HG03039 (cell line): ENCODE data around the gene XNDC1N.

Experiments
- ATAC-seq: cut with Tn5 transposase; IDR thresholded peaks from one replicate; pipeline ENCODE4 v1.9.1; 2021; ENCODE audit warnings: mild to moderate bottlenecking, moderate library complexity; ENCODE audit not compliant: unreplicated experiment

Gene XNDC1N

DNA sequence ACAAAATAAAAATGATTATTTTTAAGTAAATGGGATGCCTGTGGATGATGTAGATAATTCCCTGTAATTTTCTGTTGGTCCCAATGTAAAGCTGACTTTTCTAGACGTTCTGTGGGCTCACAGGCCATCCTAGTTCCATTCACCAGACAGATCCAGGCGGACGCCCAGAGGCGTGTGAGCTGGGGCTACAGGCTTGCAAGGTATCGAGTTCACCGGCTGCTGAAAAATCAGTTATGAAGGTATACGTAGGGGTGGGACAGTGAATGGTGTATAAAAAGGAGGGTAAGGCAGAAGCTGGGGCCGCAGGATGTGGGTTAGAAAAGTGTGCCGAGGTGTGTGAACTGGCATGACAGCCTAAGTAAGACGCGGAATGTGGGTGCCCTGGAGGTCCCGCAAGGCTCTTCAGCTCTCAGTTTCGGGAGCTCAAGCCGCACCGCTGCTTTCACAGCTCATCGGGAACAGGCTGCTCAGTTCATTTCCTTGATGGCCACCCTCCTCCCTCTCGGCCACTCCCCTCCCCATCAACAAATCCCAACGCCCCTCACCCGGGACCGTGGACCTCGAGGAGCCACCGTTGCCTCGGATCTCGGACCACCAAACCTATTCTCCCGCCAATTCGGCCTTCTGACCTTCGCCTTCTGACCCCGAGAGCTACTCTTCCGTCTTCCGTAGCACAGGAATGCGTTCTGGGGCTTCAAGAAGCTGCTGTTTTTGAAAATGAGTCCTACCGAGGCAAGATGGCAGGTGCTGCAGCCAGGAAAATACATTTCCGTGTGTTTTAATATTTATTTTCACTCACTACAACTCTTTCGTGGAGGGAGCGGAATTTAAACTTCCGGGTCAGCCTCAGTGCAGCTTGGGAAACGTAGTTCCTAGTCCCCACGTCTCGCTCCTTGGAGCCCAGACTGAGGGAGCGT is at the start of gene XNDC1N:
Gene XNDC1N (minus strand): TSS at position 775 of the 917 bp plus-strand sequence. CDS start 5,241 bp downstream, outside the sequence.
- ATAC-seq, result peak; percentile 56

GRCh38 chr11:71977743-71978418 is 49.5 kb upstream of the XNDC1N start:
- no peak for ATAC-seq

DNA sequence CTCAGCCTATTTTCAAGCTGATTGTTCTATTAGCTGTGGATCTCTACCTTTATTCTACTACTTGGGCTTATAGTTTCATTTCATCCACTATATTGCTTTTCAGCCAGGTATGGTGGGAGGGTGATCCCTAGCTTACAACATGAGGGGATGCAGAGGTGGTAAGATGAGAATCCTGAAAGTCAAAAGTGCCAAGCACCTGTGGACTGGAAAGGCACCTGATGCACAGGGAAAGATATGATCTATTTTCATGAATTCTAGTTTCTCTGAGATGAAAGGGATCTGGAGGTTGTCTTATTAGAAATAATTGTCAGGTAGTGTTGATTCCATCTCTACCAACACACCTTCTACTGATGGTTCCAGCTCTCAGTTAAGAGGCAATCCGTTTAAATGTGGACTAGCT is 48.7 kb upstream of the XNDC1N start:
- no peak for ATAC-seq

GRCh38 chr11:71976551-71976950 is 48.2 kb upstream of the XNDC1N start:
- no peak for ATAC-seq

GRCh38 chr11:71971680-71972079 is 43.3 kb upstream of the XNDC1N start:
- ATAC-seq, result no peak

DNA sequence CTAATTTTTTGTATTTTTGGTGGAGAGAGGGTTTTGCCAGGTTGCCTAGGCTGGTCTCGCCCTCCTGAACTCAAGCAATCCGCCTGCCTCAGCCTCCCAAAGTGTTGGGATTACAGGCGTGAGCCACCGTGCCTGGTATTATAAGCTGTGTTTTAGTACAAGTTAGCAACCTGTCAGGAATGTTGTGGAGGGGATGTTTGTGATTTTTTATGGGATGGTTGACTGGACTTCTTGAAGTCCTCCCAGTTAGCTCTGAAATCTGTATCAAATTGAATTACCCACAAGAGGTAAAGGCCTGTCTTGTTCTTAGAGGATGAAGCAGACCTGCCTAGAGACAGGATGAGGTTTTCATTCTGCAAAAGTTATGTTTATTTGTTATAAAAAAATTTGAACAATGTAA is 36.2 kb upstream of the XNDC1N start:
- no peak for ATAC-seq

GRCh38 chr11:71963468-71963867 is 35.1 kb upstream of the XNDC1N start:
- ATAC-seq, result no peak

DNA sequence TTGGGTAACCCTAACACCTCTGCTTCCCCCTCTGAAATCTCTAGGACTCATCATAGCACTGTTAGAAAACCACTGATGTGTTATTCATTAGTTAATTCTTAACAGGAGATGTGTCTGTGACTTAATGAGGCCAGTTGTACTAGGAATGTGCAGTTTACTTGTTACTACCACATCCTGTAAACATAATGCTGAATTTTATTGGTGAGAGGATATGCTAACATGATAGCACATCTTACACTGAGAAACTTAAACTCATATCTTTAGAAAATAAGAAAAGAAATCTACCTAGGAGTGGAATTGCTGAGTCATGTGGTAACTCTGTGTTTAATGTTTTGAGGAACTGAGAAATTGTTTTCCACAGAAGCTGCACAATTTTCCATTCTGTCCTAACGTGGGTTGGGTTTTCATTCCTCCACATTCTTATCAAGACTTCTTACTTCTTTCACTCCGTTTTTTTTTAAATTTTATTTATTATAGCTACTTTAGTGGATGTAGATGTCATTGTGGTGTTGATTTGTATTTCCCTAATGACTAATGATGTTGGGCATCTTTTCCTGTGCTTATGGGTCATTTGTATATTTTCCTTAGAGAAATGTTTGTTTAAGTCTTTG is 34.1 kb upstream of the XNDC1N start:
- no peak for ATAC-seq

GRCh38 chr11:71955898-71956456 is 27.6 kb upstream of the XNDC1N start:
- no peak for ATAC-seq

DNA sequence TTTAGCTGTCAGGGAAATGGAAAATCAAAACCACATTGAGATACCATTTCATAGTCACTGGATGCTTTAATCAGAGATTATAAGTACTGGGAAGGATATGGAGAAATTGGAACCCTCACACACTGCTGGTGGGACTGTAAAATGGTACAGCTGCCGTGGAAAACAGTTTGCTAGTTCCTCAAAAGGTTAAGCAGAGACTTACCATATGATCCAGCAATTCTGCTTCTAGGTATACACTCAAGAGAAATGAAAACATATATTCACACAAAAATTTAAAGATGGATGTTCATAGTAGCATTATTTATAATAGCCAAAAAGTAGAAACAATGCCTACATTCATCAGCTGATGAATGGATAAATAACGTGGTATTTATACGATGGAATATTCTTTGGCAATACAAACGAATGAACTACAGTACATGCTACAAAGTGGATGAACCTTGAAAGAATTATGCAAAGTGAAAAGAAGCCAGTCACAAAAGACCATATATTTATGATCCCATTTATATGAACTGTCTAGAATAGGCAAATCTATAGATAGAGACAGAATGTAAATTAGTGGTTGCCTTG is 23.4 kb upstream of the XNDC1N start:
- no peak for ATAC-seq

GRCh38 chr11:71949034-71949433 is 20.6 kb upstream of the XNDC1N start:
- no peak for ATAC-seq

GRCh38 chr11:71948314-71949027 is 20.1 kb upstream of the XNDC1N start:
- ATAC-seq, result no peak

DNA sequence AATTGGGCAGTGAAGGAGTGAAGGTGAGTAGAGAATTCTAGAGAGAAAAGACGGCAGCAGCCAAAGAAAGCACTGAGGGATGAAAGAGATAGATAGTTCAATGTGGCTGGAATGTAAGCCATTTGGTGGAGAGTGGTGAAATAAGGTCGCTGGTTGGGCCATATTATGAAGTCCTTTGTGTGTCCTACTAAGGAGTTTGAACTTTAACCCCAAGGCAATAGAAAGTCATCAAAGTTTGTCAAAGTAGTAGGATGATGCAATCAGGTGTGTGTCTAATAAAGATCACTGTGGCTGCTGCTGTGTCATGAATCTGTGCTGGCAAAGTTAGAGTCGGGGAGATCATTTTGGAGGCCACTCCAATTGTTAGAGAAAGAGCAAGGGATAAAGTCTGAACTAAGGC is 19.1 kb upstream of the XNDC1N start:
- ATAC-seq, result no peak

DNA sequence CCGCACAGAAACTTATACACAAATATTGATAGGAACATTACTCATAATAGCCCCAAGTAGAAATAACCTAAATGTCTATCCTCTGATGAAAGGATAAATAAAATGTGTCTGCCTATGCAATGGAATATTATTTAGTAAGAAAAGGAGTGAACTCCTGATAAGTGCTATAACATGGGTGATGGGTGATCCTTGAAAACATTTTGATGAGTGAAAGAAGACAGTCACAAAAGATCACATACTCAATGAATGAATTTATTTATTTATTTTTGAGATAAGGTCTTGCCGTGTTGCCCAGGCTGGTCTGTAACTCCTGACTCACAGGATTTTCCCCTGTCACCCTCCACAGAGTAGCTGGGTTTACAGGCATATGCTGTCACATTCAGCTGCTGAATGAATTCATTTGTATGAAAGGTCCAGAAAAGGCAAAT is 17.8 kb upstream of the XNDC1N start:
- ATAC-seq, result no peak

DNA sequence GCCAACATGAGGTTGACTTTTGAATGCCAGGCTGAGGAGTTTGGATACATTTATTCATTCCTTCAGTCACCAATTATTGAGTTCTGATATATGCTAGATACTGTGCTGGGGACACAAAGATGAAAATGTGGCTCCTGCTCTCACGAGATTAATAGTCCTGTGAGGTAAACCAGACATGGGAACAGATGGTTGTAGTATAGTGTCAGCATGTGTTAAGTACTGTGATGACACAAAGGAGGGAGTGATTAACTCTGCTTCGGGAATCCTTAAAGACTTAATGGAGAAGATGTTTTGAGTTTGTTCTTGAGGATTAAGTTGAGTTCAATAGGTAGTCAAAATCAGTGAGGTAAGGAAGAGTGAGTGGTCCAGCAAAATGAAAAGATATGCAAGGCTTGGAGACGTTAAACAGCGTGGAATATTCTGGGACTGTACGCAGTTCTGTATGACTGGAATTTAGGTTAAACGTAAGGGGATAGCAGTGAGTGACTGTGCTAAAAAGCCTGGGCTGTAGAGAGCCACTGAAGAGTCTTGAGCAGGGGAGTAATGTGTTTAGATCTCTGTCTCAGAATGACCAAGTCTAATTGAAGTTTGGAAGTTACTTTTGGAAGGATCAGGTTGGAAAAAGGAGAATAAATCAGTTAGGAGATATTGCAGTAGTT is 12.3 kb upstream of the XNDC1N start:
- no peak for ATAC-seq

GRCh38 chr11:71937826-71938225 is 9.4 kb upstream of the XNDC1N start:
- no peak for ATAC-seq

DNA sequence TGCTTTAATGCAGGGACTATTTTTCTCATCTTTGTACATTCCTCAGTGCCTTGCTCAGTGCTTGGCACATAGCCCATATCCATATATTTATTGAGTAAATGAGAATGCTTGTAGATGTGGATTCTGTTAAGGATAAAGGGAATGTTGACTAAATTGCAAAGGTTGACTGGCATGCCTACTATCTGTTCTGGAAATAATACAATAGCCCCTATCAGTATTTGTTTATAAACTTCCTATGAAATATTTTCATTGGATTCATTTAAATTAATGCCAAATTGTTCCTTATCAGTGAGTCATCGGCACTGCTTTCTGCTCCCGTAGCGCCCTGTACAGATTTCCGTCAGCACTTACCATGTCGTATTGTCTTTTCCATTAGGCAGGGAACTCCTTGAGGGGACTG is 8.4 kb upstream of the XNDC1N start:
- no peak for ATAC-seq

DNA sequence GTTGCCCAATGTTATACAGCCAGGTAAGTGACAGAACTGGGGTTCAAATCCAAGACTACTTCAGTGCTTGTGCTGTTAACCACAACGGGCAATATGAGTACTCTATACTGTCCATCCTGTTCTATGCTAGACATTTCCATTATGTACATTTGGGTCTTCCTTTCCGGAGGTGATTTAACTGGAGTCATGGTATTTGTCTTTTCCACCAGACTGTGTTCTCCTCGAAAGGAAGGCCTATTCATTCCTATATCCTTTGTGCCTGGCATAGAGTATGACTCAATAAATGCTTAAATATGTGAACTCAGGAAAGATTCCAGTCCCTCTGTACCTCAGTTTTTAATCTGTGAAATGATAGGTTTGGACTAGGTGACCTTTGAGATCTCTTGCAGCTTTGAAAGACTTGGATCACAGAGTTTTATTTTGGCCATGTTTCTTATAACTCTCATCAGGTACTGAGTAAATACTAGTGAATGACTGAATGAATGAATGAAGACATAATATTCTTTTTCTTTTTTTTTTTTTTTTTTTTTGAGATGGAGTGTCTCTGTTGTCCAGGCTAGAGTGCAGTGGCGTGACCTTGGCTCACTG is 7.0 kb upstream of the XNDC1N start:
- ATAC-seq, result no peak

GRCh38 chr11:71934213-71934612 is 5.8 kb upstream of the XNDC1N start:
- no peak for ATAC-seq
